GM12873 (cell line): ENCODE measurements around the gene SPHKAP.

ENCODE experiments used
- TF ChIP-seq, protein P1 (sequence below): IDR thresholded peaks from 2 replicates; pipeline ENCODE4 v1.5.1; 2012; ENCODE audit warnings: low read depth, mild to moderate bottlenecking, moderate library complexity, low read length, control low read depth; ENCODE audit not compliant: insufficient read depth; ENCODE audit errors: missing control alignments

Gene SPHKAP

DNA sequence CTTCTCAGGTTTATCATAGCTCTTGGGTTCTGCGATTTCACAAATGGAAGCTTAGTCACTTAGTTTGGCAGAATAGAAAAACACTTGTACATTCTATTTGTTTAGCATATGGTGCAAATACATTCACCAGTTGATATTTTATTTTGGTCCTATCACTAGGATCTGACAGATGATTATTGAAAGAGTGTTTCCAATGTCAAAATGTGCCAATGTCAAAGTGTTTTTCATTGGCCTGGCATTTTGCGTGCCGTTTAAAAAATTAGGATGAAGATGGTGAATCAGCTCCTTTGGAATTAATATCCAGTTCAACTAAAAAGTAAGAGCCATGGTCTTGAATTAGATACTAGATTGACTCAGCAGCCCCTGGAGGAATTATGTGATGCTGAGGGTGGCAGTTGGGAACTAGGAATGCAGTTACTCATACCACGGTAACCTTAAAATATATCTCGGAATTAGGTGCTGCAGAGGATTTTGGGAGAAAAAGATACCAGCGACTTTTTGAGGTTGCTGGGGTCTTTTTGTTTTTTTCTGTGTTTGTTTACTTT is 87.0 kb downstream of the SPHKAP start:
- TF ChIP-seq, protein P1, sequence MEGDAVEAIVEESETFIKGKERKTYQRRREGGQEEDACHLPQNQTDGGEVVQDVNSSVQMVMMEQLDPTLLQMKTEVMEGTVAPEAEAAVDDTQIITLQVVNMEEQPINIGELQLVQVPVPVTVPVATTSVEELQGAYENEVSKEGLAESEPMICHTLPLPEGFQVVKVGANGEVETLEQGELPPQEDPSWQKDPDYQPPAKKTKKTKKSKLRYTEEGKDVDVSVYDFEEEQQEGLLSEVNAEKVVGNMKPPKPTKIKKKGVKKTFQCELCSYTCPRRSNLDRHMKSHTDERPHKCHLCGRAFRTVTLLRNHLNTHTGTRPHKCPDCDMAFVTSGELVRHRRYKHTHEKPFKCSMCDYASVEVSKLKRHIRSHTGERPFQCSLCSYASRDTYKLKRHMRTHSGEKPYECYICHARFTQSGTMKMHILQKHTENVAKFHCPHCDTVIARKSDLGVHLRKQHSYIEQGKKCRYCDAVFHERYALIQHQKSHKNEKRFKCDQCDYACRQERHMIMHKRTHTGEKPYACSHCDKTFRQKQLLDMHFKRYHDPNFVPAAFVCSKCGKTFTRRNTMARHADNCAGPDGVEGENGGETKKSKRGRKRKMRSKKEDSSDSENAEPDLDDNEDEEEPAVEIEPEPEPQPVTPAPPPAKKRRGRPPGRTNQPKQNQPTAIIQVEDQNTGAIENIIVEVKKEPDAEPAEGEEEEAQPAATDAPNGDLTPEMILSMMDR, result no peak

DNA sequence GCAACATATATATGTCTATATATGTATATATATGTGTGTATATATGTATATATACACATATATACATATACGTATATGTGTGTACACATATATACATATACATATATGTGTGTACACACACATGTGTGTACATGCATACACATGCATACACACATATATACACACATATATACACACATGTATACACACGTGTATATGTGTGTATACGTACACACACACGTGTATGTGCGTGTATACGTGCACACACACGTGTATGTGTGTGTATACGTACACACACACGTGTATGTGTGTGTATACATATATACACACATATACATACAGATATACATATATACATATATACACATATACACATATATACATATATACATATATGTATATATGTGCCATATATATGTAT is 89.4 kb downstream of the SPHKAP start:
- TF ChIP-seq, protein P1, result no peak

DNA sequence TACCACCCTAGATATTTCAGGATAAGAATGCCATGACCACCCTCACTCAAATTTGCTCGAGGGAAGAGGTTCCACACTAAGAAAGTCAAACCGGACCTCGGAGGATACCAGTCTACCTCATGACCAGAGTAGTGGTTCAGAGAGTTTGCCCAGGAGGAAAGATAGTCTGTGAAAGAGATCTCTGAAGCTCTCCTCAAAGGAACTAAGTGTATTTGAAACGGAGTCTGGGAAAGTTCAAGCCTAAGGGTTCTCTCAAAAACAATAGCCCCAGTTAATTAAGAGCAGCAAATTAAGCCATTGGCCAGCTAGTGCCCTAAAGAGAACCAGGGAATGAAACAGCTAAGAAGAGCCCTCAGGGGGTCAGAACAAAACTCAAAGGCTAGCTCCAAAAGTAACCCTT is 94.9 kb downstream of the SPHKAP start:
- TF ChIP-seq, protein P1, result no peak

DNA sequence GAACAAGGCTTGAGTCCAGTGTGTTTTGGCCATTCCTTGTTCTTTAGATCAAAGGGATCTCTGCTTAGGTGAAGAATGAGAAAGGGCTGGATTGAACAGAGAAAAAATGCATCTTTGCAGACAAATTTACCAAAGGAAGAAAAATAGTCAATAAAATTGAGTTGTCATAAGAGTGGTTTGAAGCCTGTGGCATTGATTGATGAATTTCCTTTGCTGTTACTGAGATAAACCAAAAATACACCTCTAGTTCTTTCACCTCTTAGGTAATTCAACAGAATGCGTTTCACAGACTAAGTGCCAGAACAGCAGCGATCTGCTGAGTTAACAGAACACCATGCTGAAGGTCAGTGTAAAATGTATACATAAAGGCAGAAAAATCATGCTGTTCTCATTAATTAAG is 96.8 kb downstream of the SPHKAP start:
- TF ChIP-seq, protein P1, result no peak

DNA sequence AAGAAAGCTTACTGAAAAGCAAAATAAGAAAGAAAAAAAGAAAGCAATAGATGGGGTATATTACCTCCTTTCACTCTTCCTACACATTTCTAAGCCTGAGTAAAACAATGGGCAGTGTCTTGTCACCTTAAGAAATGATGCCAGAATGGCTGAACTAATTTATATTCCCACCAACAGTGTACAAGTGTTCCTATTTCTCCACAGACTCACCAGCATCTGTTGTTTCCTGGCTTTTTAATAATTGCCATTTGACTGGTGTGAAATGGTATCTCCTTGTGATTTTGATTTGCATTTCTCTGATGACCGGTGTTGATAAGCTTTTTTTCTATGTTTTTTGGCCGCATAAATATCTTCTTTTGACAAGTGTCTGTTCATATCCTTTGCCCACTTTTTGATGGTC is 98.4 kb downstream of the SPHKAP start:
- TF ChIP-seq, protein P1, result no peak

DNA sequence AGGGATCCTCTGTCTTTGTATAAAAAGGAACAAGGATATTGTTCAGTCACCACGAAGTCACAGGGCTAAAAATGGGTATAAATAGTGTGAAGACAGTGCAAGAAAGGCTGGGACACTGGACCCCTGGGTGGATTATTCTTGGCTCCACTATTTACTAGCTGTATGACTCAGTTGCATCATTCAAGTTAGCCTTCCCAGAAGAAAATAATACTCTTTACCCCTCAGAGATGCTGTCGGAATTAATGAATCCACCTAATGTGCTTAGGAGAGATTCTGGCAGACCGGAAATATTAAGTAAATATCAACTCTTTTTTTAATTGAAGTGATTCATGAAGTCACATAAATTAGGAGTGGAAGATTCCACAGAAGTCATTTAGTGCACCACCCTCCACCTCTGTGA is 98.9 kb downstream of the SPHKAP start:
- TF ChIP-seq, protein P1, result no peak

DNA sequence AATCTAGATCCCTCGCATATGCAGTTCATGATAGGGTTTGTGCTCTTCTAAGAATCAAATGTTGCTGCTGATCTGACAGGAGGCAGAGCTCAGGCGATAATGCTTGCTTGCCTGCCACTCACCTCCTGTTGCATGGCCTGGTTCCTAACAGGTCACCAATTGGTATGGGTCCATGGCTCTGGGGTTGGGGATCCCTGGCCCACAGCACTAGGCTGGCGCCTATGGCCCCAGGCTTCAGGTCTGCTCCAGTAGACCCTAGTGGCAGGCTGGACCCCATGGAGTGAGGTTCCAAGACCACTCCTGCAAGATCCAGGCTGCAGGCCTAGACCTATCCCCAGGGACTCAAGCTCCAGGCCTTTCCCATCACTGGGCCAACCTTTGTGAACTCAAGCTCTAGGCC is 102.3 kb downstream of the SPHKAP start:
- TF ChIP-seq, protein P1, result no peak
